Endothelial cell of hepatic sinusoid (primary cell): ENCODE measurements around the gene S100A6.

ENCODE experiments used
- in situ Hi-C: cut with HindIII; loops from 2 replicates; pipeline ENCODE4 v1.10.0; 2017; ENCODE audit warnings: low sequenced_read_pairs

S100A6 gene

GRCh38 chr1:153565529-153566374 is 30.0 kb upstream of the S100A6 start, which contains the start of gene S100A2:
TSS of gene S100A2 (minus strand) at chr1:153565844. CDS start at chr1:153563877, 1,967 bp downstream.
- in situ Hi-C loops: no loop called here

- in situ Hi-C loops: loop anchor here (5.0 kb wide), 2 partner anchors 73 to 212 kb away; no protein-coding TSS in a partner anchor
Observed at GRCh38 chr1:153563991-153564390, 28.2 kb upstream of the S100A6 start.

GRCh38 chr1:153563483-153563901 is 27.7 kb upstream of the S100A6 start:
- in situ Hi-C loops: loop anchor here (5.0 kb wide), 2 partner anchors 74 to 211 kb away; no protein-coding TSS in a partner anchor

GRCh38 chr1:153562021-153562420 is 26.2 kb upstream of the S100A6 start:
- in situ Hi-C loops: loop anchor here (5.0 kb wide), 2 partner anchors 75 to 210 kb away; no protein-coding TSS in a partner anchor

GRCh38 chr1:153561466-153561985 is 25.7 kb upstream of the S100A6 start:
- in situ Hi-C loops: loop anchor here (5.0 kb wide), 2 partner anchors 76 to 209 kb away; no protein-coding TSS in a partner anchor

GRCh38 chr1:153560771-153561465 is 25.1 kb upstream of the S100A6 start:
- in situ Hi-C loops: loop anchor here (5.0 kb wide), 2 partner anchors 76 to 209 kb away; no protein-coding TSS in a partner anchor

GRCh38 chr1:153560241-153560640 is 24.4 kb upstream of the S100A6 start:
- in situ Hi-C loops: loop anchor here (5.0 kb wide), 2 partner anchors 77 to 208 kb away; no protein-coding TSS in a partner anchor

- in situ Hi-C loops: no loop called here
Observed at GRCh38 chr1:153557877-153558276, 22.1 kb upstream of the S100A6 start.

- in situ Hi-C loops: no loop called here
Observed at GRCh38 chr1:153556348-153556747, 20.6 kb upstream of the S100A6 start.

GRCh38 chr1:153553830-153554541 is 18.2 kb upstream of the S100A6 start:
- in situ Hi-C loops: no loop called here

- in situ Hi-C loops: no loop called here
Observed at GRCh38 chr1:153553096-153553495, 17.3 kb upstream of the S100A6 start.

- in situ Hi-C loops: no loop called here
Observed at GRCh38 chr1:153552335-153552734, 16.5 kb upstream of the S100A6 start.

GRCh38 chr1:153550827-153551500 is 15.2 kb upstream of the S100A6 start:
- in situ Hi-C loops: no loop called here

GRCh38 chr1:153550398-153550758 is 14.6 kb upstream of the S100A6 start:
- in situ Hi-C loops: no loop called here

GRCh38 chr1:153549741-153550397 is 14.1 kb upstream of the S100A6 start:
- in situ Hi-C loops: no loop called here

- in situ Hi-C loops: no loop called here
Observed at GRCh38 chr1:153548722-153549688, 13.2 kb upstream of the S100A6 start, which contains the start of gene S100A3. TSS of gene S100A3 (minus strand) at chr1:153549258. CDS start at chr1:153548485, 773 bp downstream.

GRCh38 chr1:153547560-153548551 is 12.1 kb upstream of the S100A6 start:
- in situ Hi-C loops: no loop called here
